Stimulated activated memory B cell treated with anti-CD40 and anti-IgM and Interleukin-4, amounts not matched to agents 10 μg/mL and 1 μg/mL and 100 μg/mL, for 72 hours (primary cell): Measurements from ENCODE around the gene IPCEF1.
A peak's percentile ranks its signal among the peaks of the same experiment; 100 is the strongest.
"Not testable (repeated sequence)": the region's sequence is repeated elsewhere in the genome, so short reads cannot be mapped to it uniquely, and the experiment has no call there.

Experiments used
- ATAC-seq: fragments of 150-1000 bp; cut with Tn5 transposase; 2 replicates; pipeline ENCODE4 v1.10.0; 2021
- H3K27ac Mint-ChIP-seq: one replicate; pipeline ENCODE4 v1.8.0; 2022; ENCODE audit warnings: mild to moderate bottlenecking, mixed read lengths
- H3K27me3 Mint-ChIP-seq: one replicate; pipeline ENCODE4 v1.8.0; 2022; ENCODE audit warnings: mixed read lengths
- H3K36me3 Mint-ChIP-seq: one replicate; pipeline ENCODE4 v1.8.0; 2022; ENCODE audit warnings: mixed read lengths
- H3K4me1 Mint-ChIP-seq: one replicate; pipeline ENCODE4 v1.8.0; 2022; ENCODE audit warnings: mixed read lengths
- H3K4me3 Mint-ChIP-seq: one replicate; pipeline ENCODE4 v1.8.0; 2022; ENCODE audit warnings: mild to moderate bottlenecking, moderate library complexity, mixed read lengths
- H3K9me3 Mint-ChIP-seq: one replicate; pipeline ENCODE4 v1.8.0; 2022; ENCODE audit warnings: mixed read lengths

The IPCEF1 gene

DNA sequence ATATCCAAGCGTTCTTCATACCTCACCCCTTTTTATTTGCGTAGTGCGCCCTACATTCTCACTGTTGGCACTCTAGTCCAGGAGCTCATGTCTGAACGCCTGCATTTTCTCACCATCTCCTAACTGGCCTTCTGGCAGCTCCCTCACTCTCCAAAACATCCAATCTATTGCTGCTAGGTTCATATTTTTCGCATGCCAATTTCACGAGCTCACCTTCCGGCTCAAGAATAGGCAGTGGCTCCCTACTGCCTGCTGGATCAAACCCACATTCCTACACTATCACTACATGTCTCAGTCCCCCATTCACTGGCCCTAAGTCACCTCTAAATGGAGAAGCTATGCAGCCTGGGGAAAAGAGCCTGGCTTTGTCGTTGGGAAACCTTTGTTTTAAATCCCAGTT is 115.0 kb downstream of the IPCEF1 start:
- Mint-ChIP-seq H3K4me1 (peaks cover 6% of the 10 kb centered on the region), H3K36me3 (peaks cover 8% of the 10 kb centered on the region), H3K4me3 (no peak overlapping the region)

DNA sequence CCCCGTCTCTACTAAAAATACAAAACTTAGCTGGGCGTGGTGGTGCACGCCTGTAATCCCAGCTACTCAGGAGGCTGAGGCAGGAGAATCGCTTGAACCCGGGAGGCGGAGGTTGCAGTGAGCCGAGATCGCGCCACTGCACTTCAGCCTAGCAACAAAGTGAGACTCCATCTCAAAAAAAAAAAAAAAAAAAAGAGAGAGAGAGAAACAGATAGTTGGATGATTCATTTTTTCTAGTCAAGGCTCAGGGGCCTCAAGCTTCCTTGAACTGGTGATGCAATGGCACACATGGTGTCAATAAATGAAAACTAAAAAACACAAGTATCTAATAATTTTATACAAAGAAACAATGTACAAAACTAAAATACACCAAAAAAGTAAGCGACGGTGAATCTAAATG is 115.5 kb downstream of the IPCEF1 start:
- H3K36me3 Mint-ChIP-seq, H3K4me1 Mint-ChIP-seq, ATAC-seq, H3K27ac Mint-ChIP-seq, H3K4me3 Mint-ChIP-seq, H3K27me3 Mint-ChIP-seq, H3K9me3 Mint-ChIP-seq: not testable (repeated sequence)

More for the DNA sequence above, 115.0 kb downstream of the IPCEF1 start:
- ATAC-seq: no peak
- H3K27me3 Mint-ChIP-seq: peaks cover 8% of the 10 kb centered on the region
- H3K9me3 Mint-ChIP-seq: peaks cover 7% of the 10 kb centered on the region
- H3K27ac Mint-ChIP-seq: no peak overlapping the region

DNA sequence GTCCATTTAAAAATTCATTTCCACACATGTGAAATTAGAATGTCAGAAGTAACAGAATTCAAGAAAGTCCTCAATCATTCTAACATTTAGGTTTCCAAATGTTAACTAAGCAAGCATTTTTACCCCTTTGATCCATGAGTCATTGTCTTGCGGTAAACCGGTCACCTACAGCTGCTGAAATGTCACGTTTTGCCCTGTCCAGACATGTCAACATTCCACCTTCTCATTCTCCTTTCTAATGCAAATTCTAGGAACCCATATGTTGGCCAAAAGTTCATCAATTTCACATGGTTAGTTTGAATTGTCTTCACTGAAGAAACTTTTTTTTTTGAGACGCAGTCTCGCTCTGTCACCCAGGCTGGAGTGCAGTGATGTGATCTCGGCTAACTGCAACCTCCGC is 117.2 kb downstream of the IPCEF1 start:
- peaks cover 13% of the 10 kb centered on the region for H3K4me1 Mint-ChIP-seq
- peaks cover 8% of the 10 kb centered on the region for H3K27me3 Mint-ChIP-seq
- no peak for ATAC-seq
- peaks cover 8% of the 10 kb centered on the region for H3K36me3 Mint-ChIP-seq
- H3K4me3 Mint-ChIP-seq: no peak overlapping the region
- no peak overlapping the region for H3K27ac Mint-ChIP-seq
- H3K9me3 Mint-ChIP-seq: peaks cover 7% of the 10 kb centered on the region

DNA sequence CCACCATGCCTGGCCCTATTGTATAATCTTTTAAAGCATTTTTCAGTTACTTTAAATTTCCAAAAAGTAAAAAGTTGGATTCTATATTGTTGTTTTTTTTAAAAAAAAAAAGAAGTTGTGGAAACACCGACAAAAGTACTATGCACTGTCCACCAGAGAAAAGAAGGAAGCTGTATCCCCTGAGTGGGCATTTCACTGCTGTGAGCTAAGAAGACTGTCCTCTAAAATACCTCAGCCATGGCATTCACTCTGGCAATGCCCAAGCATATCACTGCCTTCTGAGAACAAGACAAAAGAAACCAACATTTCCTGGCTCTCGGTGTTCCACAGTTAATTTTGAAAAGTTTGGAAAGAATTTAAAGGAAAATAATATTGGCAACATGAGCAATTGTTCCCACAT is 117.8 kb downstream of the IPCEF1 start:
- peaks cover 7% of the 10 kb centered on the region for H3K9me3 Mint-ChIP-seq
- H3K27ac Mint-ChIP-seq: no peak overlapping the region
- peaks cover 19% of the 10 kb centered on the region for H3K4me1 Mint-ChIP-seq
- no peak overlapping the region for H3K4me3 Mint-ChIP-seq
- H3K36me3 Mint-ChIP-seq: peaks cover 8% of the 10 kb centered on the region
- no peak for ATAC-seq
- peaks cover 8% of the 10 kb centered on the region for H3K27me3 Mint-ChIP-seq

DNA sequence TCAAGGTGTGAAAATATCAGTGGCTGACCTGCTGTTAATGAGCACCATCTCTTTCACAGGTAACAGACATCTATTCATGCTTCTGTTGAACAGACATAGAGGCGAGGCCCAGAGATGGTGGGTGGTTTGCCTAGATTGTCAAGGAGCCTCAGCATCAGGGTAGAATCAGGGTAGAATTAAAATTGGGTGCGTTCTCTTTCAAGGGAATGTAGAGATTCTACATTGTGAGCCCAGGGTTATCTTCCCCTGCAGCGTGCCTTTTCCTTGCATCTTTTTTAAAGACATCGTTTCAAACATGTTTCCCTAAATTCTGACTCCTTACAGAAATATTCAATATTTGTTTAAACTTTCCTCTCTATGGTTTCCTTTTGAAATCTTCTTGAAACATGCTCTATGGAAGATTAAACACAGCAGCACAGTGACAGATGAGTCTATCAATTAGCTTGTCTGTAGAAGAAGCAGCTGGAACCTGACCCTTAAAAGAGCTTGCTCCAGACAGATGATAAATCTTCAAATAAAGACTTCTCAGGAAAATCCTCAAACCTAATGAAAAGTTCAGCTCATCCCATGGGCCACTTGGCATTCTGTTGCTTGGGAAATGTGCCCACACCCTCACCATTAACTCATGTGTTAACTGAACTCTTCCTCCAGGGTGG is 119.8 kb downstream of the IPCEF1 start:
- Mint-ChIP-seq H3K27ac (no peak overlapping the region), H3K9me3 (no peaks in the 10 kb centered on the region), H3K27me3 (no peaks in the 10 kb centered on the region), H3K36me3 (no peaks in the 10 kb centered on the region), H3K4me3 (no peak overlapping the region), H3K4me1 (peaks cover 19% of the 10 kb centered on the region)
- ATAC-seq: no peak

DNA sequence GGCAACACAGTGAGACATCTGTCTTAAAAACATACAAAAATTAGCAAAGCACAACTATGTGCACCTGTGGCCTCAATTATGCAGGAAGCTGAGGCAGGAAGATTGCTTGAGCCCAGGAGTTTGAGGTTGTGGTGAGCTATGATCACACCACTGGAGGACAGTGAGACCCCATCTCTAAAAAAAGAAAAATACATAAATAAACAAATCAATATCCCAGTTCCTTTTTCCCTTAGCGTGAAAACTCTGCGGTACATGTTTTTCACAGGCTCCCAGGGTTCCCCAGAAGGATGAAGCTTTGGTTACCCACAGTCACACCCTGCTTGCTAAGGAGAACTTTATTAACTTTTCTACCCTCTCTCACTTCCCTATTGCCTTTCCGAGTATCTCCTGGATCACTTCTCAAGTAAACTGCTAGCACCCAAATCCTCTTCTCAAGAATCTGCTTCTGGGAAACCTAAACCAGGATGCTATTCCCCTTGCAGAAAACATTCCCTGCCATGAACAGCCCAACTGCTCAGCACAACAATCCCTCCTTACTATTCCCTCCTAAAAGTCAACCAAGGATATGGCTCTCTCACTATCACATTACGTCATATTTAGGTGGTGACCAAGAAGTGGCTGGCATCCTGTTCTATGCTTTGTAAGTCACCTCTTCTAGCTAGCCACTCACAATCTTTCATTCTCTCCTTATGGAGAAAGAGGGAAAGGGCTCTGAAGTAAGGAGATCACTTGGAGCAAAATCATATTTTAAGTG is 122.4 kb downstream of the IPCEF1 start:
- no peak overlapping the region for H3K4me3 Mint-ChIP-seq
- peak; percentile 79 for ATAC-seq
- no peaks in the 10 kb centered on the region for H3K27me3 Mint-ChIP-seq
- H3K27ac Mint-ChIP-seq: peak overlapping the region; percentile 17
- no peaks in the 10 kb centered on the region for H3K9me3 Mint-ChIP-seq
- H3K4me1 Mint-ChIP-seq: peaks cover 30% of the 10 kb centered on the region
- no peaks in the 10 kb centered on the region for H3K36me3 Mint-ChIP-seq

DNA sequence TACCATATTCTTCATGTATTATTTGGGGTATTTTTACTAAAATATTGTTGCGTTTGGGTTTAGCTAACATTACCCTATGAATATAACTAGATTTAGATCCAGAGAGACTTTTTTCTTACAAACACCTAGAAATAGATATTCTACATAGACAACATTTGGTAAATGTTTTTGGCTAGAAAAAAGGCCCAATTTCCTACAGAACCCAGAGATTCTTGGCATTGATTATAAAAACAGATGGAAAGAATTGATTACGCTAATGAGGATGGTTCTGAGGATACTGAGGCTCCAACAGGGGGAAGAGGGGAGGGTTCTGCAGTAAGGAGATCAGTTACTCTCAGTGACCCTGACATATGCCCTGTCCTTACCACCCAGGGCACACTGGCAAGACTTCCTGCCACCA is 123.2 kb downstream of the IPCEF1 start:
- Mint-ChIP-seq H3K9me3 (no peaks in the 10 kb centered on the region), H3K27ac (peak overlapping the region; percentile 17), H3K27me3 (no peaks in the 10 kb centered on the region), H3K36me3 (no peaks in the 10 kb centered on the region), H3K4me1 (peaks cover 30% of the 10 kb centered on the region), H3K4me3 (no peak overlapping the region)
- ATAC-seq: no peak

DNA sequence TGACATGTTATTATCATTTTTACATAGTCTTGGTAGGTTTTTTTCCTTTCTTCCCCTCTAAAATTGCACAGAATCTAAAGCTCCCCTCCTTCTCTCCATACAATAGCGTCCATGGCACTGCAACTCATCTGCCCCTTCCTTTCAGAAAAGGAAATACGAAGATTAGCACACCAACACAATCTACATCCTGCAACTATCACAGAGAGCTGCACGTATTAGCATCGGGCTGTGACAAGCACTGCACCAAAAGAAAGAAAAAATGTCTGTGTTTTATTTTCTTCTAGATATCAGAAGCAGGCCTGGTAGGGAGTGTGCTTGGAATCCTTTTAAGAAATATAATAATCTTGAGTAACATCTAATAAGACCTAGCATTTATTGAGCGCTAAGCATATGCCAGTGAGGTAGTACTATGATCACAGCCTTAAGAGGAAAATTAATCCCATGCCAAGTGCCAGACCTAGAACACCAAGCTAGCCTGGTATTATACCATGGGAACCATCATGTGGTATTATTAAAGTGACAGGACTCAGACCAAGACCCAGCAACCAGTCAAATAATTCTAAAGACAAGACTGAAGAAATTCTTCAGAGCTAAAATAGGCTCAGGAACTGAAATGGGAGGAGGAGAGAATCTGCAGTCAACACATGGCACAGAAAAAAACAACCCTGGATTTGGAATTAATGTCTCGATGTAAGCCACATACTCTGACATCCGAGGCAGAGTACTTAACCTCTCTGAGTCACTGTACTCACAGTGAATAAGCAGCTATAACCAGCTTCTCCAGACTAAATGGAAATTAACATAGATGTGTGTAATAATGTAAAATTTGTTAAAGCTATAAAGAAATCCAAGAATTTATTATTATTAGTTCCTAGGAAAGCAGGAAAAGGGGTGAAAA is 124.3 kb downstream of the IPCEF1 start:
- peaks cover 30% of the 10 kb centered on the region for H3K4me1 Mint-ChIP-seq
- no peak overlapping the region for H3K27ac Mint-ChIP-seq
- H3K9me3 Mint-ChIP-seq: no peaks in the 10 kb centered on the region
- no peaks in the 10 kb centered on the region for H3K36me3 Mint-ChIP-seq
- H3K4me3 Mint-ChIP-seq: no peak overlapping the region
- no peak for ATAC-seq
- H3K27me3 Mint-ChIP-seq: no peaks in the 10 kb centered on the region

DNA sequence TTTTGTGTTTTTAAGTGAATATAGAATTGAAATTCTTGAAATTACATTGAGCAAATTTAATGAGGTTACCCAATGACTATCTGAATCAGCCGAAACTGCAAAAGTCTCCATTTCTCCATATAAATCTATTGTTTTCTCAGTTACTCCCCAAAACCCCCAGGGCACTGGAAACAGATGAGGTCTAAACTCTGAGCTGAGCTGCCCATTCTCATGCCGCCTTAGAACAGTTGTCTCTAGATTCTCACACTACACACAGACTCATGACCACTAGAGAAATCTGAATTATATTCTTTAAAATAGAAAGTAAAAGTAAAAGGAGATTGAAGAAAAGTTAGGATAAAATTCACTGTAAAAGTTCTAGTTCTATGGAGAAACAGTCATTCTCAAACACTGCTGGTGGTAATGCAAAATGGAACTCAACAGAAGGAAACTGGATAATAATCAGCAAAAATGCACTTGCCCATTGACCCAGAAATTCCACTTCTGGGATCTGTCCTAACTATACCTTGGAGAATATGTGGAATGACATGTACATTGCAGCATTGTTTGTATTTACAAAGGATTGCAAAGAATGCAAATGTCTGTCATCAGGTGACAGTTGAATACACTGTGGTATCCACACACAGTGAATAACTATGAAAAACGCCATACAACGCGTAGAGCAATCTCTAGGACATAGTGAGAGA is 125.5 kb downstream of the IPCEF1 start:
- no peak for ATAC-seq
- no peaks in the 10 kb centered on the region for H3K36me3 Mint-ChIP-seq
- no peak overlapping the region for H3K4me3 Mint-ChIP-seq
- H3K9me3 Mint-ChIP-seq: no peaks in the 10 kb centered on the region
- peaks cover 30% of the 10 kb centered on the region for H3K4me1 Mint-ChIP-seq
- H3K27ac Mint-ChIP-seq: no peak overlapping the region
- no peaks in the 10 kb centered on the region for H3K27me3 Mint-ChIP-seq

DNA sequence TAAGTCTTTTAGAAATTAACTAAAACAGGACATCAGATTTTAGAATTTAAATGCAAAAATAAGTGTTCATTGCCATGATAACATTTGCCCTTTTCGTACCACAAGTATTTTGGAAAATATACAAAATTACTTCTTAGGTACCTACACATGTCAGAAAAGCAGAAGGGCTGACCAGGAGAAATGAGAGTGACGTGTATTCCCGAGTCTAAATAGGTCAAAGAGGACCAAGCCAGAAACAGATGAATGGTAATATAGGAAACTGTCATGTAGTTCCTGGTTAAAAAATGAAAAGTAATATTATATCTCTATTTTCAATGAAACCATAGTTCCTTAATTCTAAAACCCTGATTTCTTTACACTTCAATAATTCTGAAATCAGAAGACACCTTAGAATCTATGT is 126.2 kb downstream of the IPCEF1 start:
- H3K36me3 Mint-ChIP-seq: no peaks in the 10 kb centered on the region
- H3K4me1 Mint-ChIP-seq: peaks cover 30% of the 10 kb centered on the region

DNA sequence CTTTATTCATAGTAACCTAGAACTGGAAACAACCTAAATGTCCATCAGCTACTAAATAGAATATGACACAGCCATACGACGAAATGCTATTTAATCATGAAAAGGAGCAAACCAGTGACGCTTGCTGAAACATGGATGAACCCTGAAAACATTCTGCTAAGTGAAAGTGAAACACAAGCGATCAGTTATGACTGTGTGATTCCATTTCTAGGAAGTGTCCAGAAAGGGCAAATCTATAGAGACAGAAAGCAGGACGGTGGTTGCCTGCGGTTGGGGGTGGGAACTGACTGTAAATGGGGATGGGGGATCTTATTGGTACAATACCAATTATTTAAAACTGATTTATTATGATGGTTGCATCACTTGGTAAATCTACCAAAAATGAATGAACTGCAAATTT is 126.8 kb downstream of the IPCEF1 start:
- H3K4me3 Mint-ChIP-seq: peak overlapping the region; percentile 56
- H3K27me3 Mint-ChIP-seq: no peaks in the 10 kb centered on the region
- peak overlapping the region; percentile 20 for H3K27ac Mint-ChIP-seq
- ATAC-seq: peak; percentile 75
- no peaks in the 10 kb centered on the region for H3K9me3 Mint-ChIP-seq
- peaks cover 27% of the 10 kb centered on the region for H3K4me1 Mint-ChIP-seq
- no peaks in the 10 kb centered on the region for H3K36me3 Mint-ChIP-seq

More for the DNA sequence above, 126.2 kb downstream of the IPCEF1 start:
- no peak for ATAC-seq
- Mint-ChIP-seq H3K27me3 (no peaks in the 10 kb centered on the region), H3K9me3 (no peaks in the 10 kb centered on the region), H3K4me3 (no peak overlapping the region), H3K27ac (peak overlapping the region; percentile 20)

DNA sequence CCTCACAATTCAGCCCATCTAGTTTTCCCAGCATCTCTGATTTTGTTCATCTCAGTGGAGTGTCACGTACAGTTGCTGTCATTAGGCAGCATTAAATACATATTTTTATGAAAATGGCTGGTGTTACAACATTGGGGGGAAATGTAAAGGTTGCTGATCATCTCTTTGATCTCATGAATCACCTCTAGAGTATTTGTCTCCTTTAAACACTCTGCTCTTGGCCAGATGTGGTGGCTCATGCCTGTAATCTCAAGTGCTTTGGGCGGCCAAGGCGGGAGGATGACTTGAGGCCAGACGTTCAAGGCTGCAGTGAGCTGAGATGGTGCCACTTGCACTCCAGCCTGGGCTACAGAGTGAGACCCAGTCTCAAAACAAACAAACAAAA is 128.1 kb downstream of the IPCEF1 start:
- no peak overlapping the region for H3K4me3 Mint-ChIP-seq
- no peak for ATAC-seq
- H3K36me3 Mint-ChIP-seq: no peaks in the 10 kb centered on the region
- H3K27me3 Mint-ChIP-seq: no peaks in the 10 kb centered on the region
- H3K27ac Mint-ChIP-seq: no peak overlapping the region
- peaks cover 14% of the 10 kb centered on the region for H3K4me1 Mint-ChIP-seq
- H3K9me3 Mint-ChIP-seq: no peaks in the 10 kb centered on the region

DNA sequence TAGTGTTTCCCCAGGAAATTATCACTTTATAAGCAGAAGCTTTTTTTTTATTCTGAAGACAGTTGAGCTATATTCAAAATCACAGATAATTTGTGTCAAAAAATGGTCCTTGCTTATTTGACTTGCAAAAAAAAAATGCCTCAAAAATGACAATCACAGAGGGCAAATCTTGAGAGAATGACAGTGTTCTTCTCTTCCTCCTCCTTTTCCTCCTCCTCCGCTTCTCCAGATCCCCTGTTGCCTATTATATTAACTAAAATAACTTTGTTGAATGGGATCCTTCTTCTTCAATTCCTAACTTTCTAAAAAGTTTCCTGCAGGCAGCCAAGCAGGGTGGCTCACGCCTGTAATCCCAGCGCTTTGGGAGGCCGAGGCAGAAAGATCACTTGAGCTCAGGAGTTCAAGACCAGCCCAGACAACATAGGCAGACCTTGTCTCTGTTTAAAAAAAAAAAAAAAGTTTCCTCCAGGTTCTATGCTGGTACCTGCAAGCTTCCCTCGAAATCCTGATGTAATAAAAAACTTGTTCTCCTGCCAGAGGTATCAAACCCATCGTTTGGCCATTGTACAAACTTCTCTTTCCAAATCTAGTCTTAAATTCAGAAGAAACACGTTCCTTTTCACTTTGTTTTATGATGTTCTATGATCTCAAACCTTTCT is 128.6 kb downstream of the IPCEF1 start:
- no peak overlapping the region for H3K27ac Mint-ChIP-seq
- peaks cover 11% of the 10 kb centered on the region for H3K4me1 Mint-ChIP-seq
- no peak overlapping the region for H3K4me3 Mint-ChIP-seq
- ATAC-seq: no peak
- H3K36me3 Mint-ChIP-seq: no peaks in the 10 kb centered on the region
- H3K9me3 Mint-ChIP-seq: no peaks in the 10 kb centered on the region
- no peaks in the 10 kb centered on the region for H3K27me3 Mint-ChIP-seq

DNA sequence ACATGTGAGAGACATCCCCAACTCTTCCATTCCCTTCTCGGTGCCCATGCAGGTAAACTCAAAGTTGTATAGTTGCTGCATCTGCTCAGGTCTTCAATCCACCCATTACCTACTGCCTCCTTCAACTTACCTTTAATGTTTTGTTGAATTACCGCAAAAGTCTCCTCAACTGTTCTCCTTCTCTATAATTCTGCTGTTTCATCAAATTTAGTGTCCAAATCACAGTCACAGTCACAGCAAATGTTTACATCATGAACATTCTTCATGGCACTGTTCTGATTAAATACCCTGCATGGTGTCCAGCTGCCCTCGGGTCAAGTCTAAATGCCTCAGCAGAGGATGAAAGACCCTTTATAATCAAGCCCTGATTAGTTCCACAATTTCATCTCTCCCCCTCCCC is 130.1 kb downstream of the IPCEF1 start:
- peaks cover 11% of the 10 kb centered on the region for H3K4me1 Mint-ChIP-seq
- H3K9me3 Mint-ChIP-seq: no peaks in the 10 kb centered on the region
- H3K4me3 Mint-ChIP-seq: no peak overlapping the region
- no peaks in the 10 kb centered on the region for H3K27me3 Mint-ChIP-seq
- H3K27ac Mint-ChIP-seq: no peak overlapping the region
- no peak for ATAC-seq
- no peaks in the 10 kb centered on the region for H3K36me3 Mint-ChIP-seq
